Prostate gland (tissue), 2 donors: ENCODE results near the gene FNBP1L. TPM values are rescaled to one million over a fixed set of nuclear protein-coding genes. Genes with fewer than 3 reads are reported as not detected.

Experiments used
- DNase-seq: peaks from one replicate; pipeline ENCODE4 v3.0.0-alpha.2; 2019; ENCODE audit warnings: low spot score
- H3K27ac ChIP-seq, 2 donors: fragments of 200-600 bp; sonication (generic); 2 replicates each; pipeline ENCODE4 v1.5.1; 2017 to 2019
- H3K27me3 ChIP-seq: fragments of 200-600 bp; sonication (generic); replicated peaks from 2 replicates; pipeline ENCODE4 v1.5.1; 2019; ENCODE audit not compliant: insufficient read depth
- H3K36me3 ChIP-seq, 2 donors: fragments of 200-600 bp; sonication (generic); 1 replicate in 1 of 2; 2 replicates in 1 of 2; pipeline versions ENCODE4 v1.5.1 to v1.8.1; 2017 to 2019
- H3K4me1 ChIP-seq: fragments of 200-600 bp; sonication (generic); replicated peaks from 2 replicates; pipeline ENCODE4 v1.5.1; 2019
- H3K4me3 ChIP-seq, 2 donors: fragments of 200-600 bp; sonication (generic); 2 replicates each; pipeline ENCODE4 v1.5.1; 2017 to 2019
- H3K9me3 ChIP-seq: fragments of 200-600 bp; sonication (generic); 2 replicates; pipeline ENCODE4 v1.5.1; 2017
- POLR2A ChIP-seq: fragments of 450-650 bp; IDR thresholded peaks from one replicate; pipeline ENCODE4 v1.6.1; 2016; ENCODE audit warnings: antibody characterized with exemption, mild to moderate bottlenecking
- POLR2AphosphoS5 ChIP-seq: sonication (generic); formaldehyde crosslinking; IDR thresholded peaks from one replicate; pipeline ENCODE4 v1.6.1; 2017; ENCODE audit warnings: antibody characterized with exemption
- WGBS: methylation state at CpG from one replicate; pipeline ENCODE4 v1.1.5; 2018; 5-methylcytosine and 5-hydroxymethylcytosine counted together
- intact Hi-C: fragments of 100-400 bp; cut with DNase I; formaldehyde crosslinking; loops from one replicate; pipeline ENCODE4 v1.14.2; 2022
- total RNA-seq, 2 donors: library from RNA; depleted of rRNA; stranded (reverse); fragments of >200 nt; gene quantifications; one replicate each; pipeline ENCODE4 v1.1.0, GENCODE V29; 2016
- TF ChIP-seq, protein P1 (sequence below), 4 experiments: fragments of 200-600 bp in 2 of 4; fragments of 450-650 bp in 2 of 4; sonication (generic) in 2 of 4; IDR thresholded peaks; 1 replicate in 3 of 4; 2 replicates in 1 of 4; pipeline ENCODE4 v1.5.1; 2016 to 2019; ENCODE audit warnings: antibody characterized with exemption in 4 of 4, mild to moderate bottlenecking in 2 of 4, moderate library complexity in 2 of 4

The FNBP1L gene
- total RNA-seq, 2 donors from 2014 or later, result 41.1 to 49.7 TPM

GRCh38 chr1:93526431-93526830 is 78.5 kb downstream of the FNBP1L start:
- Histone ChIP-seq H3K9me3 (no peaks in the 10 kb centered on the region), H3K27ac (no peak overlapping the region), H3K36me3 (no peaks in the 10 kb centered on the region), H3K27me3 (no peaks in the 10 kb centered on the region), H3K4me3 (no peak overlapping the region), H3K4me1 (no peaks in the 10 kb centered on the region)
- intact Hi-C loops, result no loop called here
- DNase-seq, result no peak
- 89% methylated on average over 2 of the region's 2 CpGs for WGBS
- TF ChIP-seq, protein P1, sequence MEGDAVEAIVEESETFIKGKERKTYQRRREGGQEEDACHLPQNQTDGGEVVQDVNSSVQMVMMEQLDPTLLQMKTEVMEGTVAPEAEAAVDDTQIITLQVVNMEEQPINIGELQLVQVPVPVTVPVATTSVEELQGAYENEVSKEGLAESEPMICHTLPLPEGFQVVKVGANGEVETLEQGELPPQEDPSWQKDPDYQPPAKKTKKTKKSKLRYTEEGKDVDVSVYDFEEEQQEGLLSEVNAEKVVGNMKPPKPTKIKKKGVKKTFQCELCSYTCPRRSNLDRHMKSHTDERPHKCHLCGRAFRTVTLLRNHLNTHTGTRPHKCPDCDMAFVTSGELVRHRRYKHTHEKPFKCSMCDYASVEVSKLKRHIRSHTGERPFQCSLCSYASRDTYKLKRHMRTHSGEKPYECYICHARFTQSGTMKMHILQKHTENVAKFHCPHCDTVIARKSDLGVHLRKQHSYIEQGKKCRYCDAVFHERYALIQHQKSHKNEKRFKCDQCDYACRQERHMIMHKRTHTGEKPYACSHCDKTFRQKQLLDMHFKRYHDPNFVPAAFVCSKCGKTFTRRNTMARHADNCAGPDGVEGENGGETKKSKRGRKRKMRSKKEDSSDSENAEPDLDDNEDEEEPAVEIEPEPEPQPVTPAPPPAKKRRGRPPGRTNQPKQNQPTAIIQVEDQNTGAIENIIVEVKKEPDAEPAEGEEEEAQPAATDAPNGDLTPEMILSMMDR (IDR thresholded peaks at IDR 0.05), result no peak
- TF ChIP-seq POLR2AphosphoS5 (no peak), POLR2A (no peak)

DNA sequence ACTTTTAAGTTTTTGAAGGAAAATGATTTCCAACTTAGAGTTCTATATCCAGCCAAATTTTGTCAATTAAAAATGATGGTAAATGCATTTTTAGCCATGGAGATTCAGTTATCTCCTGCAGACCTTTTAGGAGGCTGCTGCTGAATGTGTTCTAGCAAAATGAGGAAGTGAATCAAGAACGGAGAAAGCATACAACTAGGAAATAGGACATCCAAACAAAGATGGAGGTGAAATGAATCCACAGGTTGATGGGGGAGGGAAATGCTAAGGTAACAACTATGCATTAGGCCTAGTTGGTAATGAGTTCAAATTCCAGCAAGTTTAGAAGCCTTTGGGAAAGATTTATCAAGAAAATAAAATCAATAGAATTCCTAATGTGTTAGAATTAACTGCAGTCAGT is 80.5 kb downstream of the FNBP1L start:
- Histone ChIP-seq H3K36me3 (no peaks in the 10 kb centered on the region), H3K4me3 (no peak overlapping the region), H3K4me1 (no peaks in the 10 kb centered on the region), H3K27ac (no peak overlapping the region), H3K9me3 (no peaks in the 10 kb centered on the region), H3K27me3 (no peaks in the 10 kb centered on the region)
- TF ChIP-seq POLR2AphosphoS5 (no peak), POLR2A (no peak)
- TF ChIP-seq, protein P1 (IDR thresholded peaks at IDR 0.05), result no peak
- DNase-seq, result no peak
- WGBS, result 88% methylated on average over 1 of the region's 1 CpG
- intact Hi-C loops, result no loop called here

- Histone ChIP-seq H3K4me1 (no peaks in the 10 kb centered on the region), H3K4me3 (no peak overlapping the region), H3K27me3 (no peaks in the 10 kb centered on the region), H3K27ac (no peak overlapping the region), H3K9me3 (no peaks in the 10 kb centered on the region), H3K36me3 (no peaks in the 10 kb centered on the region)
- intact Hi-C loops, result no loop called here
- no peak for TF ChIP-seq POLR2A
- TF ChIP-seq, protein P1 (IDR thresholded peaks at IDR 0.05), result no peak
- no peak for TF ChIP-seq POLR2AphosphoS5
- 59% methylated on average over 2 of the region's 2 CpGs for WGBS
- no peak for DNase-seq
Observed at GRCh38 chr1:93531193-93531592, 83.3 kb downstream of the FNBP1L start.

DNA sequence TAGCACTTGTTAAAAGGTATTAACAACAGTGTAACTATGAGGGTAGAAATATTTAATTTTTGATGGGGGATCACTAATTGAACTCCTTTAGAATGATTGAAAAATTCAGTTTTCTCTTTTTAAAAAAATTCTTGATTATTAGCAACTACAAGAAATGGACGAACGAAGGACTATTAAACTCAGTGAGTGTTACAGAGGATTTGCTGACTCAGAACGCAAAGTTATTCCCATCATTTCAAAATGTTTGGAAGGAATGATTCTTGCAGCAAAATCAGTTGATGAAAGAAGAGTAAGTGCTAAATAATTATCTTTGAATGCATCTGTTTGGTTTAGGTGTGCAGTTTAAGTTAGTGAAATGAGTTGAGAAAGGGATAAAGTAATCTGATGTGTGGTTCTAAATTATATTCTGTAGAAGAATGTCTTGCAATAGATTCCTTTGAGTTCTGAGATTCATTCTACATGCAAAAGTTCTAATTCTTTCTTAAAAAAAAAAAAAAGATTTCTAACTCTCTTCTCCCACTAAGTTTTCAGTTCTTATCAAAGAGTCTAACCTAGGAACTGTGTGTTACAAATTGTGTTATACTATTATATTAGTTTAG is 85.0 kb downstream of the FNBP1L start:
- TF ChIP-seq POLR2AphosphoS5 (no peak), POLR2A (no peak)
- TF ChIP-seq, protein P1 (IDR thresholded peaks at IDR 0.05), result no peak
- DNase-seq, result no peak
- H3K27me3 ChIP-seq, result no peaks in the 10 kb centered on the region
- H3K4me3 ChIP-seq, result no peak overlapping the region
- H3K36me3 ChIP-seq, result no peaks in the 10 kb centered on the region
- intact Hi-C loops, result no loop called here
- H3K27ac ChIP-seq, result no peak overlapping the region
- 98% methylated on average over 3 of the region's 3 CpGs for WGBS
- H3K4me1 ChIP-seq, result no peaks in the 10 kb centered on the region
- no peaks in the 10 kb centered on the region for H3K9me3 ChIP-seq

DNA sequence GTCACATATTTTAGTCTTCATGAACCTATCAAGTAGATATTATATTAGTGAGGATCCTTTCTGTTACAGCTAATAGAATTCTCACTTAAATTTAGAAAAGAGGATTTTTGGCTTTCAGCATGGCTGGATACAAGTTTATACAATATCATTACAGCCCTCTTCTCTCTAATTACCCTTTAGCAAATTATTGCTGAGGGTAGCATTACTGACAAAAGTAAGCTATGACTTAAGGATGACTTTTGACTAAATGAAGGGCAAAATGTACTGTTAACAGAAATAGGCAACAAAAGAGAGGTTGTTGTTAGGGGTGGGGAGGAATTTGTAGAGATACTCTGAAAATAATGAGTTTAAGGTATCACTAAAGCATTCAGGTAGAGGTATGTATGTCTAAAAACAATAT is 85.8 kb downstream of the FNBP1L start:
- H3K27me3 ChIP-seq, result no peaks in the 10 kb centered on the region
- H3K4me3 ChIP-seq, result no peak overlapping the region
- no peaks in the 10 kb centered on the region for H3K4me1 ChIP-seq
- no peaks in the 10 kb centered on the region for H3K9me3 ChIP-seq
- TF ChIP-seq, protein P1 (IDR thresholded peaks at IDR 0.05), result no peak
- TF ChIP-seq POLR2A, result no peak
- TF ChIP-seq POLR2AphosphoS5, result no peak
- no peak for DNase-seq
- intact Hi-C loops, result no loop called here
- no peaks in the 10 kb centered on the region for H3K36me3 ChIP-seq
- H3K27ac ChIP-seq, result no peak overlapping the region
